GM21360 (cell line): ENCODE data around the gene SHISAL2A.

ENCODE experiments used
- ATAC-seq: cut with Tn5 transposase; IDR thresholded peaks from one replicate; pipeline ENCODE4 v1.9.1; 2021; ENCODE audit warnings: mild to moderate bottlenecking, moderate library complexity; ENCODE audit not compliant: unreplicated experiment

SHISAL2A gene

DNA sequence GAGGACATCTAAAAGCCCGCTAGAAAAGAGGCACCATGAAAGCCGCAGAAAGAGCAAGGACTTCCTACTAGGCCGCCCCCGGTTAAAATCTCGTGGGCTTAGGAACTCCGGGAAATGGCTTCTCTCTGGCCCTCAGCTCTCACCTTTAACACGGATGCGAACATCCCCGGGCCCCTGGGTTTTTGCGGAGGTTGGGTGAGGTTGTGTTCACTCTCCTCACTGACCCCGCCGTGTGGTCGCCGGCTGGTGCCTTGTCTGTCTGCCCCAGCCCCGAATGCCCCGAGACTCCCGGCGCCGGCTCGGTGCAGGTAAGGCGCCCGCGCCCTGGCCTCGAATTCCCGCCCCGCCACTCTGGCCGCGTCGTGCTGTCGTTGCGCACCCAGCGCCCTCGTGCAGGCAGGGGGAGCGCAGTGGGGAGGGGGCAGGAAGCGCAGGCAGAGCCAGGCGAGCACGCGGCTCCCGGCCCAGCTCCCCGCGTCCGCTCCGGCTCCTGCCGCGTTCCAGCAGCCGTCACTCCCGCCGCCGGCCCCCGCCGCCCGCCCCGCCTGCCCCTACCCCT is at the start of gene SHISAL2A:
Gene SHISAL2A, plus strand, starts transcription at position 437 of the 559 bp plus-strand sequence. CDS start 326 bp downstream, outside the sequence.
- ATAC-seq, result no peak

DNA sequence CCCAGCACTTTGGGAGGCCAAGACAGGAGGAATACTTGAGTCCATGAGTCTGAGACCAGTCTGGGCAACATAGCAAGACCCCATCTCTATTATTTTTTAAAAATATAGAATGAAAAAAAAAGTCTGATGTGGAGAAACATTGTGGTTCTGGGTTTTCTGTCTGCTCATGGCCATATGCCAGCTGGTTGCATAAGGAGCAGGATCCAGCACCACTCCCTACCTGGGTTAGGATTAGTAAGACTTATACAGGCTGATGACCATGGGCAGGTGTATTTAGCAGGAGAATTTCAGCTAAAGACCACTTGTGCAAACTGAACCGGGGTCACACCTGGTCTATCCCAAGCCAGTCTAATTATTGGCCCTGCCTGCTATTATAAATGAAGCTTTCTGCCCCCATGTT is 47.5 kb upstream of the SHISAL2A start:
- ATAC-seq, result no peak

DNA sequence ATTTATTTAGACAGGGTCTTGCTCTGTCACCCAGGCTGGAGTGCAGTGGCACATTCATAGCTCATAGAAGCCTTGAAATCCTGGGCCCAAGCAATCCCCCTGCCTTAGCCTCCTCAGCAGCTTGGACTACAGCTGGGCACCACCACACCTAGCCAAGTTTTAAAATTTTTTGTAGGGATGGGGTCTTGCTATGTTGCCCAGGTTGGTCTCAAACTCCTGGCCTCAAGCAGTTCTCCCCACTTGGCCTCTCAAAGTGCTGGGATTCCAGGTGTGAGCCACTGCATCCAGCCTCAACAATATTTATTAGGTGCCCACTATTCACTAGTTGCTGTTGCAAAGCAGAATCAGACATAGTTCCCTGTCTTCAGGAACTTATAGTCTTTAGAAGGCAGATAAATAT is 44.9 kb upstream of the SHISAL2A start:
- ATAC-seq, result no peak

DNA sequence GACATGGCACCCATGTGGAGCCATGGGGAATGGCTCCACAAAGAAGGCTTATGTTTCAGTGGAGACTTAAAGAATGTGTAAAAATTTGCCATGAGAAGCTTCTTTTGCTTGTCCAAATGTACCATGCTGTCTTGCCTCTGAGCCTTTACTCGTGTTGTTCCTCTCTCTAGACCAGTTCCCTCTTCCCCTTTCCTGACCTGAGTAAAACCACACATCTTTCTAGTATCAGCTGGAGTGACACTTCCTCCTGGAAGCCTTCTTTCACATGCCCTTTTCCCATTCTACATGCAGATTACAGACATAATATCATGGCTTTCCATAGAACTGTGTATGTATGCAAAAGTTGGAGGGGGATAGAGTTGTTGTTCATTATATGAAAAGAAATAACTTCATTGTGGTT is 44.4 kb upstream of the SHISAL2A start:
- no peak for ATAC-seq

DNA sequence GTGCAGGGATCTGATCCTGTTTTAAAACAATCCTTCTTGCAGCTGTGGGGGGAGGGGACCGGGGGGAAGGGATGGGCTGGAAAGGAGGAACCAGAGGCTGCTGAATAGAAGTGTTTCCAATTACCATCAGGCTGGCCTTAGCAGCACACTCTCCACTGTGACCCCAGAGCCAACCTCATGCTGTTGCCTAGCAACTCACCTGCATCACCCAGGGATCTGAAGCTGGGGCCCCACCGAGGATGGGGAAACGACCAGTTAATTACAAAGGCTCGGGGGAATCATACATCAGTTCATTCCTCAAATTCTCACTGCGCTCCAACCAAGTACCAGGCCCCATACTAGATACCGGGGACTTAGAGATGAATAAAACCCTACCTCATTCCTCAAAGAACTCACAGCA is 42.7 kb upstream of the SHISAL2A start:
- no peak for ATAC-seq

DNA sequence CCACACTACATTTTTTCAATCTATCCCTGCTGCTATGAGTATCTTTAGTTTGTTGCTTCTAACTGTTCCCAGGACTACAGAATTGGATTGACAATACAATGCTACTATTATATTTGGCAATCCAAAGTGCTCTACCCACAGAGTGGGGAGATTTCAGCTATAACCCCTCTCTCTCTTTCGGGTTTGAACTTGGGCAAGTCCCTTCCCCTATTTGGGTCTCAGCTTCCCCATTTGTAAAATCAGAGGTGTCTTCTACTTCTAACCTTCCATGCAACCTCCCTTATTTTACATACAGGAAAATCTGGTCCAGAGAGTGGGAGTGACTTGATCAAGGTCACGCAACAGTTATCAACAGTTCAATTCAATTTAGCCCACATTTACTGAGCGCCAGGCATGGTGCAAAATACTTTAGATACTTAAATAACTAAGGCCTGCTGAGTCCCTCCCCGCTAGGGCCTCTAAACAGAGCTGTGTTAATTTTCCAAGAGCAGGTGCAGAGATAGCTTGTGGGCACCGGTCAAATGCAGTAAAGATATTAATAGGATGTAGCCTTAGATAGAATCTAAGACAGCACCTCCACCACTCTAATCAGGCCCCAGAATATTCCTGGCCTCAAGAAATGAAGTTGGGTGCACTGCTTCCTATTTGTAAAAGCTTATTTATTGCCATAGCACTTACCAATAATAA is 40.2 kb upstream of the SHISAL2A start:
- no peak for ATAC-seq

DNA sequence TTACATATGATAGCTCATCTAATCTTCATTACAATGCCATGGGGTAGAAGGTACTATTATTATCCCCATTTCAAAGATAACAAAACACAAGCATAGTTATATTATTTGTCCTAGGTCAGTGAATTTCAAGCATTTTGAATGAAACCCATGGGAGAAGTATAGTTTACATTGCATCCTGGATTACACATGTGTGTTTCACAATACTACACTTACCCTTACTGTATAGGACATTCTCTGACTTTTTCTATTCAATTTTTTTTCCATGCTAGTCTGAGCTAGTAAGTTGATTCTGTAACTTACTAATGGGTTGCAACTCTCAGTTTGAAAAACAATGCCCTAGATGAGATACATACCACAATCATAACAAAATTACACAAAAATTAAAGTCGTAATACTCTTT is 39.5 kb upstream of the SHISAL2A start:
- no peak for ATAC-seq

DNA sequence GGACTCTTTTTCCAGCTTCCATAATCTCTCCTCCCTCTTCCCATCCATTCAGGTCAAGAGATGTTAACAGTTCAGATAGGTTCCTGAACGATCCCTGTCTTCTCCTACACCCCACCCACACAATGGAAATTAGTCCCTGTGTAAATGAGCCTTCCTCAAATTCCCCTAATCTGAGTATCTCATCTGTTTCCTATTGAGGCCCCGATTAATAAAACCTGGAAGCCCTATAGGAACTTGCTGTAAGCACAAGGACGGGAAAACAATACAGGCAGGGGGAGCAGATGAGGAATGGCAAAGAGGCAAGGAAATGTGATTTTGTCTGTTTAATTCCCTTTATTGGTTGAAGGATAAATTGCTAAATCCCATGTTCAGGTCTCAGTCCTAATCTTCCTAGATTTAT is 37.9 kb upstream of the SHISAL2A start:
- no peak for ATAC-seq

DNA sequence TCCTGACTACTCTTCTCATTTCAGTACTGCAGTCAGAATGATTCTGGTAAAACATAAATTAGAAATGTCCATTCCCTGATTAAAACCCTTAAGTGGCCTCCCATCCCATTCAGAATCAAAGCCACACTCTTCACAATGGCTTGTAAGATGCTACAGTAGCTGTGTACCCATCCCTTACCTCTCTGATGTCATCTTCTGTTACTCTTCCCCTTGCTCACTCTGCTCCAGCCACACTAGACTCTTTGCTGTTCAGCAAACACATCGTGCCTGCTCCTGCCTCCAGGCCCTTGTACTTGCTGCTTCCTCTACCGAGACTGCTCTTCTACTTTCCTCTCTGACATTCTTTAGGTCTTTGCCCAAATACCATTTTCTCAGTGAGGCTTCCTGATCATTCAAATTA is 35.1 kb upstream of the SHISAL2A start:
- no peak for ATAC-seq

DNA sequence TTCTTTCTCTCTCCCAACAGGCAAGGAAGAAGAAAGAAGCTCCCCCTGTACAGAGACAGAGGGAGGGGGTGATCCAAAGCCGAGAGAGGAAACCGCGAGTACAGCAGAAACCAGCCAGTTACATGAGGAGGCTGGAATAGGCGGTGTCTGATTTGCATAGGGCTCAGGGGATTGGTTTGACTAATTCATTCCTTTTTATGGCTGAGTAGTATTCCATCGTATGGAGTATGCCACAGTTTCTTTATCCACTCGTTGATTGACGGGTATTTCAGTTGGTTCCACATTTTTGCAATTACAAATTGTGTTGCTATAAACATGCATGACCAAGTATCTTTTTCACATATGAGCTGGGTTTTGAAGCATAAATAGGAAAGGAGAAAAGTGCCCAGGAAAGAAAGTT is 34.2 kb upstream of the SHISAL2A start:
- no peak for ATAC-seq

DNA sequence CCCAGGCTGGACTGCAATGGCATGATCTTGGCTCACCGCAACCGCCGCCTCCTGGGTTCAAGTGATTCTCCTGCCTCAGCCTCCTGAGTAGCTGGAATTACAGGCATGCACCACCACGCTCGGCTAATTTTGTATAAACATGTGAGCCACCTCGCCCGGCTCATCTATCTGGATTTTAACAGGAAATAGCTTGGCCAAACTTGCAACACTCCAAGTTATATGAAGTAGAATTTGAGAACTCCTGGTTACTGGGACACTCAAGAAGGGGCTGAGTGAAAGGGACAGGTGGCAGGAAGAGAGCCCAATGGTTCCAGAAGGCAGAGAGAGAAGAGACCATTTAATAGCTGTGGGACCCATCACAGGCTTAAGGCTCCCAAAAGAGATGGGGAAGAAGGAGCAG is 33.7 kb upstream of the SHISAL2A start:
- no peak for ATAC-seq

DNA sequence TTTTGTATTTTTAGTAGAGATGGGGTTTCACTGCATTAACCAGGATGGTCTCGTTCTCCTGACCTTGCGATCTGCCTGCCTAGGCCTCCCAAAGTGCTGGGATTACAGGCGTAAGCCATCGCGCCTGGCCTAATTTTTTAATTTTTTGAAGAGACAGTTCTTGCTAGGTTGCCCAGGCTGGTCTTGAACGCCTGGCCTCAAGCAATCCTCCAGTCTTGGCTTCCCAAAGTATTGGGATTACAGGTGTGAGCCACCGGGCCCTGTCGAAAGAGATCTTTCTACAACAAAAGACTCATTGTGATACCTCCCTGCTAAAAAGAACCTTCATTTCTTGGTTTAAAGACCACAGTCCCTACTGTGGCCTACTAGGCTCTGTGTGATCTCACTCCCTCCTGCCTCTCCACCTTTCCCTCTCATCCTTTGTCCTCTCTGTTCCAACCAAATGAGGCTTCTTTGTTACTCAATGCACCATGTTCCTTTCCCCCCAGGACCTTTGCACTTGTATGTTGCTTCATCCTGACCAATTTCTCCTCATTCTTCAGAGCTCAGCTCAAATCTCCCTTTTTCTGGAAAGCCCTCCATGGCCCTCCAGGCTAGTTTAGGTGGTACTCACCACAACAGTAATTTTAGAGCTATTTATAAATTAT is 32.3 kb upstream of the SHISAL2A start:
- ATAC-seq, result no peak

DNA sequence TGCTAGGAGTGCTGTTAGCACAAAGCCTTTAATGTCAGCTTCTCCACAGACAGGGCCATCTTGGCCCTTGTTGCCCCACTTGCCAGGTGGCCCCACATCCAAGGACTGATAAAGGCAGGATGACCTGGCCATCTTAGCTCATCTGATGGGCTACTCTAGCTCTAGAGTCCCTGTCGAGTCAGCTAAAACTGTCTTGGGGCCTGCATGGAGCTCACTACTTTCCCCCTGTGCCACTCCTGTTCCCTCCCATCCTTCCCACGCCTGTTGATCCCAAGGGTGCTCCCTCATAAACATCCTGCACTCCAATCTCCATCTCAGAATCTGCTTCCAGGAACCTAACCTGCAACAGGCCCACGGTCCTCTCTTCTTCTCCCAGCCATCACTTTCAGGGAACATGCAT is 31.4 kb upstream of the SHISAL2A start:
- ATAC-seq, result no peak

DNA sequence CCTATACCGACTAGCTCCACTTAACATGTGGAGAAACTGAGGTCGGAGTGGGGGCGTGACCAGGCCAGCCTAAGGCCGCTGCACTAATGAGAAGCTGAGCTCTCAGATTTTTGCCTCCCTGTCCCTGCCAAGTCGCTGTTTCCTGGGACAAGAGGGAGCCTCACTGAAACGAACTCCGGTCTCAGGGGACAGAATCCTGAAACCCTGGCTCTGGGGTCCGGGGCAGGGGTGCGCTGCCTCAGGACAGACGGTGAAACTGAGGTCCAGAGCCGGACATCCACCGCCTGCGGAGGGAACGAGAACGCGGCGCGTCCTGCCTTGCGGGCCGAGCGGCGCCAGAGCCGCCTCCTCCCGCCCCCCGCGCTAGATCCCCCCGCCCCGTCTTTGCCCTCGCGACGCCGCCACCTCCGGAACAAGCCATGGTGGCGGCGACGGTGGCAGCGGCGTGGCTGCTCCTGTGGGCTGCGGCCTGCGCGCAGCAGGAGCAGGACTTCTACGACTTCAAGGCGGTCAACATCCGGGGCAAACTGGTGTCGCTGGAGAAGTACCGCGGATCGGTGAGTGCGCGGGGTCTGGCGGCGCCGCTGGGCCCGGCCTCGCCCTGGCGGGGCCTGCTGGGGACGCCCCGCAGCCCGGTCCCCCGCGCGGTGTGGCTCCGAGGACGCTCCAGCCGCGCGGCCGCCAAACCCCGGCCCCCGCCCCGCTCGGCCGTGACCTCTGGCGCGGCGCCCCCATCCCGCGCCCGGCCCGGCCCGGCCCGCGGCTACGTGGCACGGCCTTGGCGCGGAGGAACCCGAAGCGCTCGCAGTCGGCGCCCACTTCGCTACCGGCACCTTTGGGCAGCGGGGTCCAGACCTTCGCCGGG is 30.7 kb upstream of the SHISAL2A start, which contains the start of gene GPX7:
Gene GPX7, plus strand, starts transcription at position 381 of the 865 bp plus-strand sequence. Its CDS starts 39 bp downstream, at position 420.
- ATAC-seq, result no peak

DNA sequence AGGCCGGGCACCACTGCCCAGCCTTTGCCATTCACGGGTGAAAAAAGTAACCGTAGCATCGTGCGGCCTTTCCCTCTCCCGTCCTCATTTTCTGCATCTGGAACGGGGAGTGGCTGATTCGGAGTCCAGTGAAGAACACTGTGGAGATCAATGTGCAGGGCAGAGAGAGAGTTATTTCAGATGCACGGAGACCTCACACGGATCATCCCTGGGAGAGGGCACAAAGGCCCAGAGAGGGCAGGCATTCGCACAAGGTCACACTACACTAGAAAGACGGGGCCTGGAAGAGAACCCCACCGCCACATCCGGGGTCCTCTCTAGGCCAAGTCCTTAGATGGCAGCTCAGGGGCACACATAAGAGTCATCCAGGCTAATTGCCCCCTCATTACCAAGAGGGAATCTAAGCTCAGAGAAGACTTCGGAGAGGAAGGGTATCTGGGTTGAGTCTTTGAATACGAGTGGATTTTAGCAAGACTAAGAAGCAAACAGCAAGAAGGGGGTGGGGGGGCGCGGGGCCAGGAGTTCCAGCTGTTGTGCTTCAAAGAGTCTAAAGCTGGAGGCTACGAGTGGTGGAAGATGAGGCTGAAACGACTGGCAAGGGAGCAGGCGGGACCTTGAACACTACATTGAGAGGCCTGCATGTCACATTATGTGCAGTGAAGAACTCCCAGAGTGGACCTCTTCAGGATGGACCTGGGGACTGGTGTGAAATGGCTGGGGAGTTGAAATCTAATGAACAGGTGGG is 29.9 kb upstream of the SHISAL2A start:
- no peak for ATAC-seq

DNA sequence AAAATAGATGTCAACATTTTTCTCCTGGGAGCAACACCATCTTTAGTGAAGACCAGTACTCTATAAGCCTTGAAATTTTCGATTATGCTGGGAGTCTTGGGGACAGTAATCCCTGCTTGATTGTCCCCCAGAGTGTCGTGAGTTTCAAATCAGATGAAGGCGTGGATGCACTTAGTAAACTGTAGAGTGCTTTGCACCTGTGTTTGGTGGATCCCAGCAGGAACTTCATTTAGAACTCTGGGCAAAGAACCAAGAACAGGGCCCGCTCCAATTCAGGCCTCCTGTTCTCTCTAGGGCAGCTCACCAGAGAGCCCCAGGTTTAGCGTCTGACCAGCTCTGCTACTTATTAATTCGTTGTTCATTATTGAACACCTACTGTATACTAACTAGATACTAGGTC is 29.3 kb upstream of the SHISAL2A start:
- no peak for ATAC-seq

DNA sequence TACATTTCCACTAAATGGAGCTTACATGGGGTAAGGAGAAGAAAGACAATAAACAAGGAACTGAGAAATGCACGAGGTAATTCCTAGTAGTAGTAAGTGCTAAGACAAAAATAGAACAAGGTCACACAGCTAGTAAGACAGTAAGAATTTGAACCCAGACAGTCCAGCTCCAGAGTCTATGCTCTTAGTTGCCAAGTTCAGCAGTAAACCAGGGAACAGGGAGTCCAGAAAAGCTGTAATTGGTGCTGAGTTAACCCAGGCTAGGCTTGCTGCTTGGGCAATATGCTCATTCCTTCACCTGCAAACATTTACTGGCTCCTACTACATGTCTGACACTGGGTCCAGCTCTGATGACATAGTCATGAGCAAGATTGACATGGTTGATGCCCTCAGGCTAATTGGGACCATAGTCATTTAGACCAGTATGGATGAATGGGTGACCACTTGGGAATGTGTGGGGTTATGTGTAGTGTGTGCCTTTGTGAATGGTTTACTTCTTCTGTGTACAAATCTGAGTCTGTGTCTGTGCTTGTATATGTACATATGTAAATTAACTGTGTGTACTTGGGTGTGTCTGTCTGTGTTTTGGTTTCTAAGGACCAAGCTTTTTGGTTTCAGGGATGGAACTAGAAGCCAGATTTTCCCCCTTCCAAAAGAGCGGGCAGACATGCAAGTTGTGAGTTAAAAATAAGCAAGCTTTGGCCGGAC is 28.8 kb upstream of the SHISAL2A start:
- ATAC-seq, result no peak

DNA sequence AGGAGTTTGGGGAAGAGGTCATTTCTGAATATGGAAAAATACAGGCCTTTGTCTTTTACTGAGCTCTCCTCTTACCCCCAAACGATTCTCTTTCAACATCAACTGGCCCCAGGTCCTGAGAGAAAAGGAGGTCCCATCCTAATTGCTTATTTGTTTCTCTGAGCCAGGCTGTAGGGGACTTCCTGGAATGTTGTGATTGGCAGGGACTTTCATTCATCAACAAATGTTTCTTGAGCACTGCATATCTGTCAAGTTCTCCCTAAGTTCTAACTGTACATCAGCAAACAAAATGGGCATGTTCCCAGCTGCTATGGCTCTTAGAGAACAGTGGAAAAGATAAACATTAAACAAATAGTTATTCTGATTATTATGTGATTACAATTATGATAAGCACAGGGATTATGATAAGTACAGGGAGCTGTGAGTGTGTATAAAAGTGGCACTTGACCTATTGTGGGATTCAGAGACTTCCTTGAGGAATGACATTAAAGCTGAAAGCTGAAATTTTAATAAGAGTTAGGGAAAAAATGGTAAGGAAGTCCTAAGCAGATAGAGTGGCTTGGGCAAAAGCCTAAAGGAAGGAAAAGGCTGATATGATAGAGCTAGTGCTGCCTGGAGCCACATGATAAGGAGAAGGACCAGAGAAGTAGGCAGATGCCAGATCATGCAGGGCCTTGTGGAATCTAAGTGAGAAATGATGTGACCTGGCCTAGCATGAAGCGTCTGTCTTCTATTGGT is 19.2 kb upstream of the SHISAL2A start:
- ATAC-seq, result no peak

DNA sequence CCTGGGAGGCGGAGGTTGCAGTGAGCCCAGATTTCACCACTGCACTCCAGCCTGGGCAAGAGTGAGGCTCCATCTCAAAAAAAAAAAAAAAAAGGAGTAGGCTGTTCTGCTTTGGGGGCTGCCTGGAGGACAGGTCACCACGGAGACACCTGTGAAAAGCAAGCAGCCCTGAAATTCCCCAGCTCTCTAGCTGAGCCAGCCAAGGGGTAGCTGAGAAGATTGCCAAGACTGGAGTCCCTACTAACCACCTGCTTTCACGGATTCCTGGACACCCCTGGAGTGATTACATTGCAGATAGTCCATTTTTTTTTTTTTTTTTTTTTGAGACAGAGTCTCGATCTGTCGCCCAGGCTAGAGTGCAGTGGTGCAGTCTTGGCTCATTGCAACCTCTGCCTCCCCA is 18.3 kb upstream of the SHISAL2A start:
- ATAC-seq, result no peak
